Thymus (tissue), 11 donors: ENCODE results near the gene ZDHHC7. TPM values are rescaled to one million over a fixed set of nuclear protein-coding genes. Genes with fewer than 3 reads are reported as not detected.
A peak's percentile ranks its signal among the peaks of the same experiment; 100 is the strongest.

Experiments used
- DNase-seq, 9 donors: peaks; one replicate each; pipeline ENCODE4 v3.0.0-alpha.2; 2013; ENCODE audit warnings: low spot score in 9 of 9, low read depth in 6 of 9, missing footprints in 1 of 9
- H3K27ac ChIP-seq, 2 donors: one replicate each; pipeline ENCODE4 v1.5.1; 2013; ENCODE audit warnings: control low read depth in 1 of 2, low read depth in 1 of 2, low read length in 1 of 2, mild to moderate bottlenecking in 1 of 2, moderate library complexity in 1 of 2
- H3K27me3 ChIP-seq, 2 donors: one replicate each; pipeline ENCODE4 v1.5.1; 2013; ENCODE audit warnings: low read length in 1 of 2; ENCODE audit not compliant: control insufficient read depth in 2 of 2, insufficient read depth in 1 of 2
- H3K36me3 ChIP-seq, 2 donors: one replicate each; pipeline ENCODE4 v1.5.1; 2013; ENCODE audit warnings: low read length in 1 of 2, mild to moderate bottlenecking in 1 of 2, moderate library complexity in 1 of 2; ENCODE audit not compliant: control insufficient read depth in 2 of 2, insufficient read depth in 2 of 2
- H3K4me1 ChIP-seq, 2 donors: one replicate each; pipeline ENCODE4 v1.5.1; 2013; ENCODE audit warnings: low read length in 2 of 2; ENCODE audit not compliant: control insufficient read depth in 2 of 2, insufficient read depth in 2 of 2
- H3K4me3 ChIP-seq, 2 donors: one replicate each; pipeline ENCODE4 v1.5.1; 2013; ENCODE audit warnings: low read length in 2 of 2, control low read depth in 1 of 2, mild to moderate bottlenecking in 1 of 2
- H3K9me3 ChIP-seq, 2 donors: one replicate each; pipeline ENCODE4 v1.5.1; 2013; ENCODE audit warnings: low read length in 1 of 2, mild to moderate bottlenecking in 1 of 2; ENCODE audit not compliant: control insufficient read depth in 2 of 2, insufficient read depth in 1 of 2
- WGBS: extraction: QIAGEN DNeasy Blood & Tissue Kit; methylation state at CpG from one replicate; pipeline ENCODE4 v1.1.7; 2013; 5-methylcytosine and 5-hydroxymethylcytosine counted together
- polyA plus RNA-seq: library from polyadenylated mRNA; stranded (reverse); fragments of 200-250 nt; gene quantifications from one replicate; pipeline ENCODE4 v1.2.3, GENCODE V29; 2013
- total RNA-seq: library from RNA; stranded (reverse); fragments of 120-200 nt; gene quantifications from one replicate; pipeline ENCODE4 v1.2.4, GENCODE V29; 2013
- donor health status: healthy.

ZDHHC7 gene
- total and polyA plus RNA-seq, 2 donors = 19.0 to 24.6 TPM

DNA sequence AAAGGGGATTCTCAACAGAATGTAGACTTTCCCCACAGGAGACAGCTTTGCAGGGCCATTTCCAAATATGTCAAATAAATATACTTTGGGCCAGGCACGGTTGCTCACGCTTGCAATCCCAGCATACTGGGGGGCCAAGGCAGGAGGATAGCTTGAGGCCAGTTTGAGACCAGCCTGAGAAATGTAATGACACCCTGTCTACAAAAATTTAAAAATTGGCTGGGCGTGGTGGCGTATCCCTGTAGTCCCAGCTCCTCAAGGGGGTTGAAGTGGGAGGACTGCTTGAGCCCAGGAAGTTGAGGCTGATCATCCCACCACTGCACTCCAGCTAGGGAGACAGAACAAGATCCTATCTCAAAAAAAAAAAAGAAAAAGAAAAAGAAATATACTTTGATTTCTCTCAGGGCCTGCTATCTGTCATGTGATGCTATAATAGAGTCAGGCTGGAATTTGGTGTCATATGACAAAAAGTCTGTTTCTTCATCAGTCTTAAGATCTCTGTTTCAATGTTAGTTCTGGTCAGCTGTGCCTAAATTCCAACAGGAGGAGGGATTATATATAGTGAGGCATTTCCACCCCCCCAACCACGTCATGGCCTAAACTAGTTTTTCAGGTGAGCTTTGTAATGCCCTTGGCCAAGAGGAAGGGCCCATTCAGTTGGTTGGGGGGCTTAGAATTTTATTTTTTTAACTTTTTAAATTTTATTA, 4.3 kb upstream of the ZDHHC7 start:
- Histone ChIP-seq H3K27ac (no peak overlapping the region), H3K9me3 (no peaks in the 10 kb centered on the region)

DNA sequence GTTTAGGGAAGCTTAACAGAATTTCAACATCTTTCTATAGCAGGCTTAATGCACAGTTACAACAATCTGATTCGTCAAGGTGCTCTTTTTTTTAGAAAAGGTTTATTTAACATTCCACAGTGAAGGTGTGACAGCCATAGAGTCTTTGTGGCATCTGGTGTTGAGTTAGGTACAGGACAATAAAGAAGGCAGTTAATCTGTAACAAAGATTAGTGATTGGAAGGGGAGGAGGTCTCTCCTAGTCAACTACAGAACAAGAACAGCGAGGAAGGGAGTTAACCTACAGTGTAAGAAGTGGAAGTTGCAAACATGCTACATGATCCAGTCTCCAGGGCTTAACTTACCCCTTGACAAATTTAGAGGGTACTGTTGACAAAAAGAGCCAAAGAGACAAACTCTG, 3.0 kb upstream of the ZDHHC7 start:
- 96% methylated on average over 2 of the region's 2 CpGs for WGBS
- Histone ChIP-seq H3K9me3 (no peaks in the 10 kb centered on the region), H3K27me3 (no peaks in the 10 kb centered on the region), H3K36me3 (no peaks in the 10 kb centered on the region), H3K27ac (no peak overlapping the region), H3K4me1 (peaks cover 0 to 17% of the 10 kb centered on the region in 2 donors), H3K4me3 (no peak overlapping the region)
- DNase-seq = no peak

More for the DNA sequence above, 4.3 kb upstream of the ZDHHC7 start:
- Histone ChIP-seq H3K4me1 (peaks cover 0 to 9% of the 10 kb centered on the region in 2 donors), H3K27me3 (no peaks in the 10 kb centered on the region), H3K4me3 (no peak overlapping the region), H3K36me3 (no peaks in the 10 kb centered on the region)
- 96% methylated on average over 5 of the region's 5 CpGs for WGBS
- DNase-seq = no peak

DNA sequence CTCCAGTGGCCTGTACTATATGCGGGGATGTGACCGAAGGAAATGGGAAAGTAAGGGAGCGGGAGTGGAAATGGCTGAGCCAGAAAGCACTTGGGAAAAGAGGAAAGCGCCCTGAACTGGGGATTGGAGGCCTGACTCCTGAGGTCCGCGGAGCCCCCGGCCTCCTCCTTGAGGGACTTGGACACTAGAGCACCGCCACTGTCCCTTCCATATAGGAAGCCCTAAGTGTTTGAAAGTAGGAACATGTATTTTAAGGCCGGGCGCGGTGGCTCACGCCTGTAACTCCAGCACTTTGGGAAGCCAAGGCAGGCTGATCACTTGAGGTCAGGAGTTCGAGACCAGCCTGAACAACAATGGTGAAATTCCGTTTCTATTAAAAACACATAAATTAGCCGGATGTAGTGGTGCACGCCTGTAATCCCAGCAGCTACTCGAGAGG, 530 bp upstream of the ZDHHC7 start:
- DNase-seq = no peak
- Histone ChIP-seq H3K9me3 (no peaks in the 10 kb centered on the region), H3K4me3 (peak overlapping the region; percentile 74 to 97), H3K4me1 (peaks cover 0 to 17% of the 10 kb centered on the region in 2 donors), H3K27ac (peak overlapping the region; percentile 96 to 100), H3K27me3 (no peaks in the 10 kb centered on the region), H3K36me3 (peaks cover 0 to 1% of the 10 kb centered on the region in 2 donors)
- WGBS = 27% methylated on average over 17 of the region's 17 CpGs

DNA sequence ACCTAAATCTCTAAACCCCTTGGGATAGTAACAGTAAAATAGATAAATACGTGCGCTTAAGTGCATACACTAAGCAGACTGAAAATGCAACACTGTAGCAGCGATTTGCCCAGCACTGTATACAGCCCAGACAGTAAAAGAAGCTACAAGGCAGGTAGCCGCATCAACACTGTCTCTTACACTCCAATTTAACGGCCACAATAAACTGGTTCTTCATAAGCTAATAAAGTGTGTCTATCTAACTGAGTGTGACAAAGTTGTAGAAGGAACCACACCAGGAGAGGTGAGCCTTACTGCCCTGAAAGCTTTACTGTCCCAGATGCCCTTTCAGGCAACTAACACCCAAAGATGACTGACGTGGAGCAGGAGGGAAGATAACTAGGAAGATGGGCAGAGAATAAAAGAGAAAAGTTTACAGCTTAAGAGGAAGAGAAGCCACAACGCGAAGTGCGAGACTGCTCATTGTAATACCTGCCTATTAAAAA, 847 bp downstream of the ZDHHC7 start:
- H3K4me1 ChIP-seq = peaks cover 0 to 14% of the 10 kb centered on the region in 2 donors
- peak overlapping the region; percentile 74 to 97 for H3K4me3 ChIP-seq
- WGBS = 48% methylated on average over 9 of the region's 9 CpGs
- no peaks in the 10 kb centered on the region for H3K27me3 ChIP-seq
- H3K36me3 ChIP-seq = peaks cover 0 to 4% of the 10 kb centered on the region in 2 donors
- peak overlapping the region in 1 of 2 donors; percentile 100 for H3K27ac ChIP-seq
- H3K9me3 ChIP-seq = no peaks in the 10 kb centered on the region
- no peak for DNase-seq

DNA sequence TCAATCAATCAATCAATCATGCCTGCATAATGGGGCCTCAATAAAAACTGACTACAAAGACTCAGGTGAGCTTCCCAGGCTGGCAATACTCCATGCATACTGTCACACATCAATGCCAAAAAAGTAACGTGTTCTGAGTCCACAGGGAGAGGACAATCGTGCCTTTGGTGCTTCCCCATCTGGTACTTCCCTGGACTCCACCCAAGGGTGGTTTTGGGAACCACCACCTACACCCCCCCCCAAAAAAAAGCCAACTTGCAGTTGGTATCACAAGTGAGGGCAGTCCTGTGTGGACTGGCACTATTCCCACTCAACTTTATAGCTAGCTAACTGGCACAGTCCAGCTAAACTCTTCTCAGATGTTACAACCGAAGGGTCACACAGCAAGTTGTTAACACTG, 3.1 kb downstream of the ZDHHC7 start:
- DNase-seq = no peak
- Histone ChIP-seq H3K27me3 (no peaks in the 10 kb centered on the region), H3K27ac (no peak overlapping the region), H3K4me3 (no peak overlapping the region), H3K4me1 (peaks cover 0 to 13% of the 10 kb centered on the region in 2 donors), H3K36me3 (peaks cover 0 to 4% of the 10 kb centered on the region in 2 donors), H3K9me3 (no peaks in the 10 kb centered on the region)
- WGBS = 94% methylated on average over 3 of the region's 3 CpGs

DNA sequence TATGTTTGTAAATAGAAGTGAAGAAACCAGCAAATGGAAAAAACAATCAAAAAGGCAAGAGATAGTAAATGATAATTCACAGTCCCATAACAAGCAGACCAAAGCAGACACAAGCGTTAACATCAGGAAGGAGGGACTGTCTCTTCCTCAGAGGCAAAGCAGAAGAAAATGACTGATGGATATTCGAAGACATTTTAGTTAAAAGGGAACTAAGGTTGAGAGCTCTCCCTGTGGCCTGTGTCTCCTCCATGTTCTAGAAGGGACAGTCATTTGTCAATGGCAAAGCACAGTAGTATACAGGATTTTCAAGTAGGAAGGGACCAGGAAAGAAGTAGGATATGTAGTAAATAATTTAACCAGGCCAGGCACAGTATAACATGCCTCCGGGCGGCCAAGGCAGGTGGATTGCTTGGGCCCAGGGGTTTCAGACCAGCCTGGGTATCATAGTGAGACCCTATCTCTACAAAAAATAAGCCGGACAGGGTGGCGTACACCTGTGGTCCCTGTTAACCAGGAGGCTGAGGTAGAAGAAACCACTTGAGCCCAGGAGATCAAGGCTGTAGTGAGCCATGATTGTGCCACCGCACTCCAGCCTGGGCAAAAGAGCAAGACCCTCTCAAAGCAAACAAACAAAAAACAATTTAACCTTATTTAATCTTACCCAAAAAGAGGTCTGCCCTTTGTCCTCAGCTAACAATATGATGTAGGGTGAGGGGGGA, 3.7 kb downstream of the ZDHHC7 start:
- DNase-seq = no peak
- 91% methylated on average over 7 of the region's 7 CpGs for WGBS
- Histone ChIP-seq H3K36me3 (peaks cover 0 to 7% of the 10 kb centered on the region in 2 donors), H3K27ac (no peak overlapping the region), H3K4me1 (peaks cover 0 to 17% of the 10 kb centered on the region in 2 donors), H3K4me3 (no peak overlapping the region), H3K9me3 (no peaks in the 10 kb centered on the region), H3K27me3 (no peaks in the 10 kb centered on the region)

DNA sequence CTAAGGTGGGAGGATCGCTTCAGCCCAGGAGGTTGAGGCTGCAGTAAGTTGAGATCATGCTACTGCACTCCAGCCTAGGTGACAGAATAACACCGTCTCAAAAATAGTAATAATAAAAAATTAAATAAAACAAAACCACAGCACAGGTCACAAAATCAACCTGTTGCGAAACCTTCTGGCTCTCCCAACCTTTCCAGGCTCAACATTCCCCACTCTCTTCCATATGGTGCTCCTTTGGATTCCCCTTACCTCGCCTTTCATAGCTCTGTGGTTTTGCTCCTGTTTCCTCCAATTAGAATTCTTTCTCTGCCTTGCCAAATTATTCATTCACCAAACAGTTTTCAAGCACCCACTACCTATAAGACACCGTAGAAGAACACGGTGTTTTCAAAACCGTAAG, 4.7 kb downstream of the ZDHHC7 start:
- 88% methylated on average over 7 of the region's 7 CpGs for WGBS
- no peak overlapping the region for H3K27ac ChIP-seq
- H3K4me3 ChIP-seq = no peak overlapping the region
- peaks cover 0 to 7% of the 10 kb centered on the region in 2 donors for H3K36me3 ChIP-seq
- no peak for DNase-seq
- no peaks in the 10 kb centered on the region for H3K27me3 ChIP-seq
- no peaks in the 10 kb centered on the region for H3K9me3 ChIP-seq
- peaks cover 0 to 20% of the 10 kb centered on the region in 2 donors for H3K4me1 ChIP-seq

DNA sequence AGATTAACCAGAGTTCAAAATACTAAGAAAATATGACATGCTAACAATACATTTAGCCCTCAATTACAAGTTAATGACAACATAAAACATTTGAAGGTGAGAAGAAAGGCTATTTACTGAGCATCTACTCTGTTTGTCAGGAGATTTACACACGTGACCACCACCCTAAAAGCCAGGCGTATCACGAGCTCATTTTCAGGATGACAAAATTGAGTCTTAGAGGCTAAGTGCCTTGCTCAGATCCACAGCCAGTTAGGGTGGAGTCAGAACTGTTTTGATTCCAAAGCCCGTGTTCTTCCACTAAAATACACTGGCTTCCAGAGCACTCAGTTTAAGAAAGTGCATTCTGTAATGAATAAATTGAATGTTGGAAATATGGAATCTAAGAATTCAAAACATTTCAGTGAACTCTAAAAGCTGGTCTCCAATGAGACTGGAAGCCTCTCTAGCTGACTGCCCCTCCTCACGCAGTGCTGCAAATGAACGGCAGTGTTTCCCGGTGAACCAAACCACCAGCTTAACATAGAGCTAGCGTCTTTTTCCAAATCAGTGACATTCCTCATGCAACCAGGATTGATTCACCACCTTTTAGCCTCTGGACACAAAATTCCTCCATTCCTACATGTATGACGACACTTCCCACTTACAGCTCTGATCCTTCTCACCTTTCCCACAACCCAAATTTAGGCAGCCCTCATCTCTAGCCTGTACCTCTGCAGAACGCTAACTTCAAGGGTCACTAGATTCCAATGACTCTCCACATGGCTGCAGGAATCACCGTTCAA, 5.9 kb downstream of the ZDHHC7 start:
- peak overlapping the region in 1 of 2 donors; percentile 39 for H3K27ac ChIP-seq
- peaks cover 0 to 11% of the 10 kb centered on the region in 2 donors for H3K36me3 ChIP-seq
- H3K27me3 ChIP-seq = no peaks in the 10 kb centered on the region
- no peak for DNase-seq
- WGBS = 92% methylated on average over 11 of the region's 11 CpGs
- no peaks in the 10 kb centered on the region for H3K9me3 ChIP-seq
- H3K4me3 ChIP-seq = no peak overlapping the region
- H3K4me1 ChIP-seq = peaks cover 0 to 23% of the 10 kb centered on the region in 2 donors
